ENCODE data around the gene MBTPS1. TPM values are rescaled to one million over a fixed set of nuclear protein-coding genes. Genes with fewer than 3 reads are reported as not detected.

MBTPS1 gene
- total and polyA plus RNA-seq, 9 of the 15 experiments (the other 6 are each of a cell fraction or from before 2014, with no cell fraction given): 2.8 to 57.6 (median 43.8) TPM

- Histone ChIP-seq H3K27ac (ENCODE audit: extremely low read depth, low read depth, low read length) (no peak overlapping the region), H3K79me2 (ENCODE audit: control insufficient read depth, insufficient read depth, low read length) (no peaks in the 10 kb centered on the region), H3K4me2 (ENCODE audit: insufficient read depth, low read length) (no peak overlapping the region), H3K4me1 (replicated peaks in 1 of 2; ENCODE audit: control insufficient read depth in 2 of 2, insufficient read depth in 2 of 2, low read length in 2 of 2) (peaks cover 2 to 4% of the 10 kb centered on the region in 2 experiments; a peak in 4 of 5 replicates), H3K9me3 (replicated peaks; ENCODE audit: control insufficient read depth, insufficient read depth, low read depth, low read length) (no peaks in the 10 kb centered on the region), H2AFZ (ENCODE audit: low read depth, low read length) (no peak overlapping the region), H3K4me3 (no peak overlapping the region), H3K27me3 (ENCODE audit: control insufficient read depth in 2 of 2, insufficient read depth in 2 of 2, low read length in 2 of 2) (peaks cover 22 to 43% of the 10 kb centered on the region in 2 experiments), H4K20me1 (replicated peaks; ENCODE audit: control insufficient read depth, insufficient read depth, low read length) (no peaks in the 10 kb centered on the region; the same call in 1 of the 2 replicates), H3K9me1 (ENCODE audit: control insufficient read depth, insufficient read depth, low read length) (no peaks in the 10 kb centered on the region), H3K9ac (ENCODE audit: insufficient read depth in 1 of 2, low read depth in 2 of 2, low read length in 2 of 2) (peak overlapping the region in 1 of 2 experiments; percentile 6; a peak in 1 of 4 replicates), H3K36me3 (ENCODE audit: control insufficient read depth, insufficient read depth, low read length) (no peaks in the 10 kb centered on the region)
- in situ Hi-C loops (cut with MboI) (no loop called here), intact Hi-C loops (cut with micrococcal nuclease) (no loop called here)
- ChIA-PET POLR2A (interaction anchor here (0.6 to 2.9 kb wide), 2 partner anchors 8 to 105 kb away, joined by 3 to 11 read pairs; no protein-coding TSS in a partner anchor), CTCF (ENCODE audit: low intra/inter-chr PET ratio) (no interaction called here)
- DNase-seq (ENCODE audit: extremely low read depth in 1 of 4, low spot score in 3 of 4) (no peak), ATAC-seq (peak; percentile 13), FAIRE-seq (no peak)
- 37% methylated on average over 8 of the region's 8 CpGs for WGBS (ENCODE audit: insufficient coverage, low coverage, missing lambda C conversion rate)
- no TSS peak for BruUV-seq (replicated peaks)
- TF ChIP-seq HES1 (IDR thresholded peaks at IDR 0.05; ENCODE audit: low read depth): no peak
- TF ChIP-seq GMEB1 (CRISPR knock-in tag; IDR thresholded peaks at IDR 0.05): no peak
- TF ChIP-seq STAT5A (IDR thresholded peaks at IDR 0.05; ENCODE audit: borderline replicate concordance, low read length): no peak
- no peak for TF ChIP-seq GABPB1 (CRISPR knock-in tag; IDR thresholded peaks at IDR 0.05)
- TF ChIP-seq ZNF23 (CRISPR knock-in tag; IDR thresholded peaks at IDR 0.05): no peak
- TF ChIP-seq TRIM28 (IDR thresholded peaks at IDR 0.05): no peak
- TF ChIP-seq CHD7 (IDR thresholded peaks at IDR 0.05; ENCODE audit: low read depth, low read length): no peak
- TF ChIP-seq EWSR1 (IDR thresholded peaks at IDR 0.05; ENCODE audit: borderline replicate concordance, low read depth, partially characterized antibody): no peak
- no peak for TF ChIP-seq KHSRP (IDR thresholded peaks at IDR 0.05)
- no peak for TF ChIP-seq RBM15 (IDR thresholded peaks at IDR 0.05; ENCODE audit: insufficient read depth, low read length)
Measured at GRCh38 chr16:84007965-84008364, 108.8 kb downstream of the MBTPS1 start.
